ENCODE measurements around the gene NR1D2. TPM values are rescaled to one million over a fixed set of nuclear protein-coding genes. Genes with fewer than 3 reads are reported as not detected.

The NR1D2 gene
- total RNA-seq, 4 donors from 2014 or later = 19.6 to 36.9 (median 22.7) TPM

GRCh38 chr3:23920151-23920655, 24.9 kb upstream of the NR1D2 start:
- TF ChIP-seq CTCF (IDR thresholded peaks at IDR 0.05) = no peak
- DNase-seq (ENCODE audit: low spot score) = no peak
- no peak for ATAC-seq (ENCODE audit: low FRiP score)

GRCh38 chr3:23921052-23921511, 24.0 kb upstream of the NR1D2 start:
- TF ChIP-seq CTCF (IDR thresholded peaks at IDR 0.05) = no peak
- ATAC-seq (ENCODE audit: low FRiP score) (no peak), DNase-seq (ENCODE audit: low spot score) (no peak)

GRCh38 chr3:23923786-23924185, 21.3 kb upstream of the NR1D2 start:
- DNase-seq (ENCODE audit: low spot score) (no peak), ATAC-seq (ENCODE audit: low FRiP score) (no peak)
- no peak for TF ChIP-seq CTCF (IDR thresholded peaks at IDR 0.05)

- DNase-seq (ENCODE audit: low spot score) = no peak
- no peak for ATAC-seq (ENCODE audit: low FRiP score)
- no peak for TF ChIP-seq CTCF (IDR thresholded peaks at IDR 0.05)
These were observed 18.8 kb upstream of the NR1D2 start for GRCh38 chr3:23926246-23926645.

GRCh38 chr3:23926736-23927135, 18.4 kb upstream of the NR1D2 start:
- DNase-seq (ENCODE audit: low spot score) (no peak), ATAC-seq (ENCODE audit: low FRiP score) (no peak)
- no peak for TF ChIP-seq CTCF (IDR thresholded peaks at IDR 0.05)

- ATAC-seq (ENCODE audit: low FRiP score) = no peak
- DNase-seq (ENCODE audit: low spot score) = no peak
- no peak for TF ChIP-seq CTCF (IDR thresholded peaks at IDR 0.05)
These were observed 16.6 kb upstream of the NR1D2 start for GRCh38 chr3:23928524-23928923.

GRCh38 chr3:23931597-23931996, 13.5 kb upstream of the NR1D2 start:
- DNase-seq (ENCODE audit: low spot score) (no peak), ATAC-seq (ENCODE audit: low FRiP score) (no peak)
- TF ChIP-seq CTCF (IDR thresholded peaks at IDR 0.05) = no peak
